Measurements from ENCODE around the gene EPB41L4B.
A peak's percentile ranks its signal among the peaks of the same experiment; 100 is the strongest.

EPB41L4B gene

DNA sequence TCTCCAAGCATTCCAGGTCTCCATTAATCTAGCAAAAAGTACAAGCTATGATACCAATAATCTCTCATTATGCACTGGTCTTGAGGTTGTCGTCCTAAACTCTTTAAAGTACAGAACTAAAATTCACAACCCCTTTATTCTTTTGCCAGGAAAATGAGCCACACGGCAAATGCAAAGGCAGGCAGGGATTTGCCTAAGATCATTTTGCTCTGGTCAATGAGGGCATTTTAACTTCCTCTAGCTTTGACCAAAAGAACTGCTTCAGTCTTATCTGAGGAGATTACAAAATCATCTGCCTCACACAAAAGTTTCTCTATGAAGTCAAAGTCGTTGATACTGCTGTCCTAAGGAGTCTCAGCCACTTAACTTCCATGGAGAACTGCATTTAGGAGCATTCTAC, 51.8 kb downstream of the EPB41L4B start:
- ATAC-seq, result no peak

GRCh38 chr9:109267555-109267954, 53.3 kb downstream of the EPB41L4B start:
- no peak for ATAC-seq

DNA sequence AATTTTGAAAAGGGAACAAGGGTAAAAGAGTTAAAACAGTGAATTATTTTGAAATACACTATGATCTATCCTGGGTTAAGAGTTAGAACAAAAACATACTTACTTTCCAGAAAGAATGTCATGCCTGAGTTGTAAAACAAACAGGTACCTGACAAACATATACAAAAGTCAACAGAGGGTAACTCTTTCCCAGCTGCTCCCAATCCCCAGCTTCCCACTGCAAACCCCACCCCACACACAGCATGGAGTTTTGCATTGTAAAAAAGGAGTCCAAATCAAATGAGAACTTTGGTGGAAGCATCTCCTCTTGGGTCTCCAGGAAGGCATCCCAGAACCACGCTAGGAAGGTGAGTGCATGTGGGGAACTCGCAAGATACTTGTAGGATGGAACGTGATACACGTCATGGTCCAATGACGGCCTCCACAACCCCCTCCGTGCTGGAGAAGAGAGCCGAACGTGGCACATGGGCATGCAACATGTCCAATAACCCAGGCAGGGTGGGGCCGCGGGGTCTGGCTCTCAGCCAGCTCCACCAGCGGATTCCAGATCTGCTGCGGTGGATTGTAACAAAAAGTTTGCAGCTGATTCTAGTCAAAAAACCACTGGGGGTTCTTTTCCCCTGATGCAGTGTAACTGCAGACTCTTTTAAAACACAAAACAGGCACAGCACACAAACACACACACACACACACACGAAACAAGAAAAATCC, 55.8 kb downstream of the EPB41L4B start:
- no peak for ATAC-seq

DNA sequence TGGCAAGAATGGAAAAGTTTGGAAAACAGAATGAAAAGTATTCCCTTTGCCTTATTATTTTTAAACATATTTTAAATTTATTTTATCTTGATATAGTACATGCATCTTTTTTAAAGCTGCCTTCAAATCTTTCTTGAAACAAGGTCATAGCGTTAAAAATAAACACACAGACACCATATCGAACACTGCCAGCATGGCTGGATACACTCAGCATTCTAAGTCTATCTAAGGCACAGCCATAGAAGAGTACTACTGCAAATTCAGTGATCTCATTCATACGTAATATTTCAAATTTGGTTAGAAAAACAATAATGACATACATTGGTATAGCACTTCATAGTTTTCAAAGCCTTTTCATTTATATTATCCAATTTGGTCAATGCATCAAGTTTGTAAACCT, 57.5 kb downstream of the EPB41L4B start:
- ATAC-seq, result no peak

GRCh38 chr9:109258481-109259302, 62.2 kb downstream of the EPB41L4B start:
- no peak for ATAC-seq

GRCh38 chr9:109256336-109256735, 64.5 kb downstream of the EPB41L4B start:
- ATAC-seq, result no peak

DNA sequence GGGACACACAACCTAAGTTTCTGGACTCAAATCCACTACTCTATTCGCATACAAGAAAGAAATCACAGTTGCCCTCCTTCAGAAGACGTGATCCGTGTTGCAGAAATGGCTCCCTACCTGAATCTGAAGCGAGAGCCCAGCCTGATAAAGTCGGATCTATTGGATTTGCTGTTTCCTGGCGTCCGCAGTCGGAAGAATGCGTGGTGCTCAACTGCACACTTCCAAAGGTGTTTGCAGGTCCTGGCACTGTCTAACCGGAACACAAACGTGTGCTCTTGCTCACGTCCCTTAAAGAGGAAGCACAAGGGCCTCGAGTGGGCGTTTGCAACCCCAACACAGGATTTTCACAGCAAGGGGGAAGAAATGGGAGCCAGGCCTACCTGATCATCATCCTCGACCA, 65.5 kb downstream of the EPB41L4B start:
- no peak for ATAC-seq

GRCh38 chr9:109254317-109254716, 66.5 kb downstream of the EPB41L4B start:
- ATAC-seq, result no peak

- ATAC-seq, result no peak
Observed at GRCh38 chr9:109253637-109254284, 67.1 kb downstream of the EPB41L4B start.

GRCh38 chr9:109253241-109253636, 67.6 kb downstream of the EPB41L4B start:
- ATAC-seq, result no peak

GRCh38 chr9:109252291-109252690, 68.6 kb downstream of the EPB41L4B start:
- ATAC-seq, result no peak

GRCh38 chr9:109251776-109252106, 69.1 kb downstream of the EPB41L4B start:
- ATAC-seq, result no peak

DNA sequence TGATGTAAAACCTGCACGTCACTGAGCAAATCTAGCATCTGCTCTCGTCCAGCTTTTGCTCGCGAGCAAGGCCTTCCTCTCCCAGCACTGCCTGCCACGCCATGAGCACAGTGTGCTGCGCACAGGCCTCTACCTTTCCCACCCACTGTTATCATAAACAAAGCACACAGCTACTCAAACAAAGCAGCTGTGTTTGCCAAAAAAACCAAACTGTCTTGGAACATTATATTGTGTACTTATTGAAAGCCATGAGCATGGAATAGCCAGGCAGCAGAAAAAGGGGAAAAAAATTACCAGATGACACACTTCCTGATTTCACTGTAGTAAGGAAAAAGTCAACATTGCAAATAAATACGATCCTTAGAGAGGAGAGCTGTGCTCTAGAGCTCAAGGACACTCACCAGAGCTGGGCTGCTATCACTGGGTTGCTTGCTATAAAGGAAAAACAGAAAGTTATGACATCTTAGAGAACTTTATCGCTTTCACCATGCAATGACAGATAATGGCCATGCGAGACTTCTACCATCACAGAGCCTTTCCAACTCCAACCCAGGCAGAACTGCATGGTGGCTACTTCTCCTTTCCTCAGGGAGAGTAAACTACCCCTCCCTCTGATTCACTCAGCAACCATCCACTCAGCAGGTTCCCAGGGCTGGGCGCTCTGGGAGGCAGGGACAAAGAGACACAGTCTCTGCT, 69.6 kb downstream of the EPB41L4B start:
- no peak for ATAC-seq

- ATAC-seq, result no peak
Observed at GRCh38 chr9:109250771-109251079, 70.1 kb downstream of the EPB41L4B start.

GRCh38 chr9:109250311-109250741, 70.5 kb downstream of the EPB41L4B start:
- ATAC-seq, result no peak

- ATAC-seq, result no peak
Observed at GRCh38 chr9:109249615-109250014, 71.2 kb downstream of the EPB41L4B start.

- no peak for ATAC-seq
Observed at GRCh38 chr9:109248133-109248581, 72.7 kb downstream of the EPB41L4B start.

DNA sequence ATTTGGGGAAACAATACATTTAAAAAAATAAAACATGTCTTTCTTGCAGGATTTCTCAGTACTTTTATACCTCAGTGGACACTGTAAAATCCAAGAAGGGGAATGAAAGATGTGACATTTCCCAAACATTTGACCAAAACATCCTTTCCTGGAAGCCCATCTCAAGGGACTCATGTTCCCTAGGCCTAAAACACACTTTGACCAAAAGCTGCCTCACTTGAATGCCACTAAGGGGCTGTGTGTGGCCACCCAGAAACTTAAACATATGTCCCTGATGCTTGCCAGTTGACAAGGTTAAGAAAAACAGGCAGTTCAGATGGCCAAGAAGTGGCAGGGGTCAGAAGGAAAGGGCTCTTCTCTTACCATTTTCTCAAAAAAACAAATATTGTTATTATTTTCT, 73.6 kb downstream of the EPB41L4B start:
- ATAC-seq, result no peak

- no peak for ATAC-seq
Observed at GRCh38 chr9:109246533-109246932, 74.3 kb downstream of the EPB41L4B start.

DNA sequence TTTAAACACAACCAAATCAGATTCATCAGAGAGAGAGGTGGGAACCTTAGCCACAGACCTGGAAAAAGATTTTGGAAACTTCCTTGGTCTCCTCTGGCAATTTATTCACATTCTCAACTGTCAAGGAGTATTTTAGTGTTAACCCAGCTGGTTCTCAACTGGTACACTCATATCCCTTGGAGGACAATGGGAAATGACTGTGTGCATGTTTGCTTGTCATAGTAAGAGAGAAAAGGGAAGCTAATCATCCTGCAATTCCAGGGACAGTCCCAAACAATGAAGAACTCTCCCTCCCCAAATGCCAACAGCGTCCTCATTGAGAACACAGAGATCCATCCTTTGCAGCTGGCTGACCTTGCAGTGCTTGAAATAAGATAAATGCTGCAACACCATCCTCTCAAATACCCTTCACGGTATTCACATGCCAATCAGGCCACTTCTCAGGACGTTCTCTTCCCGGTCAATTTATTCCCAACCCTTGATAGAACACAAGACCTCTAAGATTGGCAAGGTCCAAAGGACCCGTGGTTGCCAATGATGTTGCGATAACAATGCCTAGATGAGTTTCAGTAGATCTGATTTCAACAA, 75.5 kb downstream of the EPB41L4B start:
- ATAC-seq, result no peak

DNA sequence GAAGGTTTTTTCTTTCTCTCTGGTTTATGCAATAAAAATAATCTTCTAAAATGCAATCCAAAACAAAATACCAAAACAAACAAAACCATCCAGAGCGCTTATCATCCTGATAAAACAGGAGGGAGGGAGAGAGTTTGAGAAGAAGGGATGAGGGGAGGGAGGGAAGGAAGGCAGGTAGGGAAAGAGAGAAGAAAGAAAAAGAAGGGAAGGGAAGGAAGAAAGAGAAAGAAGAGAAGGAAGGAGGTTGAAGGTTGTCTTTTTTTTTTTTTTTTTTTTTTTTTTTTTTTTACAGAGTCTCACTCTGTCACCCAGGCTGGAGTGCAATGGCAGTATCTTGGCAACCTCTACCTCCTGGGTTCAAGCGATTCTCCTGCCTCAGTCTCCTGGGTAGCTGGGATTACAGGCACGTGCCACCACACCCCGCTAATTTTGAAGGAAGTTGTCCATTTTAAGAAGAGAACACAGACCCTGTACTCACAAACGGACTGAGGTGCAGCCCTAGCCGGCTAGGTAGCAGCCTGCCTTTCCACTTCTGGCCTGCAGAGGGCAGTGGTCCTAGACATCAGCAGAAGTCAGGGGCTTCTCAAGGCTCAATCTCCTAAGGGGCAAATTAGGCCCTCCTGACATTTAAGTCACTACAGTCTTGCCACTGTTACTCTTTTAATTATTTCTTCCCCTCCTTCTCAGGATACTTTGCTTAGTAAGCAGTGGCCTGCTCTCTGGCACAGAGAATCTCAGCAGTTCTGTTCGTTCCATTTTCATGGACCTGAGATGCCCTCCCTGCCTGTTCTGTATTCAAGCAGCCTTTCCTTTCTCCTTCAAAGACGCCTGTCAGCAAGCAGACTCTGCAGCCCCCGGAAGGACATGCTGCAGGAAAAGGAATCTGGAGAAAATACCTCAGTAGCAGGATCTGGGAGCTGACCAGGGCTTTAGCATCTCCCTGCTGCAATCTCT, 76.4 kb downstream of the EPB41L4B start:
- ATAC-seq, result peak; percentile 48 to 56

DNA sequence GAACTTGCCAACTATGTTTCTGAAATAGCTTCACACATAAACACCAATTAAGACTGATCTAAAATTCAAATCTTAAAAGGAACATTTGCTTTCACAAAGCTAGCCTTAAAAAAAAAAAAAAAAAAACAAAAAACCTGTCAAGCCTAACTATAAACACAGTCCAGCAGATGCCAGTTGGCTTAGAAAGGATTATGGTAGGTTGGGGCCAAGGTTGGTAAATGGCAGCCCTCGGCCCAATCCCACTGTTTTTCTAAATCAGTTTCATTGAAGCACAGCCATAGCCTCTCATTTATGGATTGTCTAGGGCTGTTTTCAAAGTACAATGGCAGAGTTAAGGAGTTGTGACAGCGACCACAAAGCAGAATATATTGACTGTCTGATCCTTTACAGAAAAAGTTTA, 78.1 kb downstream of the EPB41L4B start:
- ATAC-seq, result no peak
